Measurements from ENCODE around the gene THRB.

THRB gene

DNA sequence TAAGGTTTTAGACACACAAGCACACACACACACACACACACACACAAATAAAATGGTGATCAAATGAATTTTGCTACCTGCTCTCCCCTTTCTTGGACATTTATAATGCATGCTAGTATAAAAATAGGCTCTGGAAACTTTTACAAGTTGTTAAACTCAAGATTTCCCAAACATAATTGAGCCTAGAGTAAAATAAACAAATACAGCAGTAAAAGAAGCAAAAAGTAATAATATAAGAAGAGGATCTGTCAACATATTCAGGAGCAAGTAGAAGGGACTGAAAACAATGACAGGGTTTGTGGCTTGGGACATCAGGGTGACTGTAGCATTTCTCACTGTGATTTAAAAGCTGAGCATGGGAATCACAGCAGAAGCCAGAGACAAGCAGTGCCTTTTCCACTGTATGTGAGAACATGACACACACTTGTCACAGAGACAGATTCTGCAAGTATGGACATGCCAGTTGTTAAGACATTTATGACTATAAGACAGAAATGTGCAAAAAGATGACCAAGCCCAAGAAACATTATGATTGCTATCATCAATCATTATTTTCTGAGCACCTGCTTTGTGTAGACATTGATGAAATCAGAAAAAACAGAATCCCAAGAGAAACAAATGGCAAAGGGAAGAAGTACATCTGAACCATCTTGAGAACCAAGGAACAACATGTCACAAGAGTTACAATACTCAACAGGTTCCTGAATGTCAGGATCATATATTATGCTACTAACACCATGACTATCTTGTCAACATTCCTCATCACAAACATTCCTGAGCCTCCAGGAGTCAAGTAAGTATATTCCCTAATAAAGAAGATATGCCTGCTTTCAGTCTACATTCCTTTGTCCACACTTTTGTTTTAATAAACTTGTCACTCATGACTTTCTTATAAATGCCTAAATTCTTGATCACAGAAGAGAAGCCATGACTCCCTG lies 7.1 kb downstream of the THRB start:
- DNase-seq = no peak

DNA sequence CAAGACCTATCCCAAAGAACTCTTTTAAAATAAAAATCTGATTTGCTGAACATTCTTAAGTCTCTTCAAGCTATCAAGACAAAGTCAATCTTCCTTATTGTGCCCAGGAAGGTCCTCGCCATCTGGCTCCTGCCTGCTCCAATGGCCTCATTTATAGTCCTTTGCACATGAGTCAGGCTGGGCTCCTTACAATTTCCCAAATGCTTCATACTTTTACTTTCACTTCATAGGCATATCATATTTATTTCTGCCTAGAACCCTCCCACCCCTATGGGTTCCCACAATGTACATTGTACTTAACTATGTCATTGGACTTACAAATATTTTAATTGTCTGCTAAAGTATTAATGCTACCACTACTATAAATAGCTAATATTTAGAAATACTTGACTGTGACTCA lies 9.1 kb downstream of the THRB start:
- peak in 2 of 3 donors; percentile 36 to 64 for DNase-seq

GRCh38 chr3:24483873-24484272 lies 10.8 kb downstream of the THRB start:
- peak; percentile 76 to 85 (median 83) for DNase-seq

GRCh38 chr3:24482096-24482705 lies 12.4 kb downstream of the THRB start:
- DNase-seq = no peak

- no peak for DNase-seq
Measured at GRCh38 chr3:24481193-24481592, 13.5 kb downstream of the THRB start.

DNA sequence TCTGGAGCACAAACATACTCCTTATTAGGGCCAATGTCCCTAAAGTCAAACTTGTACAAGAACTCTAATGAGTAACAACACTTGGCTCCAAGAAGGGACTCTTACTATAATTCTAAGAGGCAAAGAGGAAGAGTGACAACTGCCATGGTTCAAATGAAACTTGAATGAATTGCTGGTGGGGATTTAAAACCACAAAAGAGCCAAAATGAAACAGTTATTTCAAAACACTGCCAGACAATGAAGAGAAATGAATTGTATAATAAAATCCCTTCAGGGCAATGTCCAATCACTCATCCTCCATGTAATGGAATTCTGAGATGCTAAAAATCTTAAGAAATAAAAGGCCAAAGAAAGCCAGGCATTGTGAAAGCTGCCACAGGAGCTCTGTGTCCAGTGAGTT lies 14.2 kb downstream of the THRB start:
- DNase-seq = no peak

DNA sequence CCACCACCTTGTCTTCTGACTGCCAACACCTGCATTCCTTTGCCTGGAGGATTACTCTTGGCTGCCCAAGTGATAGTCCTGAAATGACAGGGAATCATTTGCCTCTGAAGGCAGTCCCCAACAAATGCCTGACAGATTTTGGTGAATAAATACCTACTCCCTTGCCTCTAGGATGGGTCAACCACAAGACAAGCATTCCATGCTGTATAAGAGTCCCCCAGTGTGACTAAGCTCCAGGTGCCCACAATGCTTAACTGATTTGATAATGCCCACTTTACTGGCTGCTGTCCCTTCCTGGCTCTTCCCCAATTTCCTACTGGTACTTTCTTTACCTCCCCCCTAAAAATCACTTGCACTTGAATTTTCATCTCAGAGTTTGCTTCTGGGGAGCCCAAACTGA lies 14.8 kb downstream of the THRB start:
- no peak for DNase-seq

DNA sequence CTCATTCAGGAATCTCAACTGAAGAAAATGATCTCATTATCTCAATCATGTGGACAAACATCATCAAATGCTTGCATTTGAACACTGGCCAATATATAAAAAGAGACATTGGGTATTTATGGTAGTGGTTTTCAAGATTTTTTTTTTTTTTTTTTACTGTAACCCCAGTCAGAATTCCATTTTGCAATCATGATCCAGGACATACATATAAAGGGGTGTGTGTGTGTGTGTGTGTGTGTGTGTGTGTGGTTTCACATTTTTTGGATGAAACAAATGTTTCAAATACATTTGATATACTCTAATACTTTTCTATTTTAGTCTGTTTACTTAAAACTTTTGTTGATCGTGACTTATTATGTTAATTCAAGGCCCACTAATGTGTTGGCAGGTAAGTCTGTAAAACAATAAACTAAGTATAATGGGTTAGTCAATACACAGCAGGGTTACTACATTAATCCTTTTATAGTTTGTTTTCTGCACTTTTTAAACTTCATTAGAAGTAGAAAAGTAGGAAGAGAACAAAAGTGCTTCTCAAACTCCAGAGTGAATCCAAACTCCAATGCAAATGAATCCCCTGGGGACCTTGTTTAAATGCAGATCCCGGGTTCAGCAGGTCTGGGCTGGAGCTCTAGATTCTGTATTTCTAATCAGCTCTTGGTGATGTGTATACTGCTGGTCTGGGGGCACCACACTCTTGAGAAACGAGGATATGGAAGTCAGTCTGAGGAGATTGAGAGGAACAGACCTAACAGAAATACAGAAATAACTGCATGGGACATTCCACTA lies 17.6 kb downstream of the THRB start:
- no peak for DNase-seq

DNA sequence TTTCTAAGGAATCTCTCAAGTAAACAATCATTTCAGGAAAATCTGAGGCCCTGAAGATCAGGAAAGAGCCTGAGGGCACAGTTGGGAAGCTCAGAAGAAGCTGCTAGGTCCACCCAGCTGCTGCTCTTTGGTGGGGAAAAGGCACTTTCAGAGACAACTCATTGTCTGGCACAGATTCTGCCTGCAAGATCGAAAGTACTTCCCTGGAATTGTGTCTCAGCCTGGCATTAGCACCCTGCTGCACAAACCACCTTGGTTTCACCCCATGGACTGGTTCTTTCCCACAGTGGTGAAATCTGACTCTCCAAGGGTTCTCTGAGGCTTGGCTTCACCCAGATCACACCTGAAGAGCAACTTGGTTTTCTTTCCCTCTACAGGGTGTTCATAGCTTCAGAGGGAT lies 18.7 kb downstream of the THRB start:
- no peak for DNase-seq

GRCh38 chr3:24474862-24475261 lies 19.8 kb downstream of the THRB start:
- no peak for DNase-seq

DNA sequence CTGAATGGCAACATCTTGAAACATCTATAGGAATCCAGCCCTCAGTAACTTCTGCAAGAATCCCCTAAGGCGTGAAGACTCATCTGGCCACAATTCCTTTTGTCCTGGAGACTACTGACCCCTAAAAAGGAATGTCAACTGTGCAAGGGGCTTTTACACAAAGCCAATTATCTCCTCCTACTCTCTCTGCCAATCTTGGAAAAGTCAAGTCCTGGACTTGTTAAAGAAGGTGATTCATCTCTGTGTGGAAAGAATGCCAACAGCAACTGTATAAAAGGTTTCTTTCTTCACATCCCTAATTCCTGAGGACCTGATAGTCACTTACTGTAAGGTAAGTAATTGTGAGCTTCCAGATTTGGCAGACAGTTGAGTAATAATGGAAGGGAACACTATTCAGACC lies 22.3 kb downstream of the THRB start:
- DNase-seq = no peak

DNA sequence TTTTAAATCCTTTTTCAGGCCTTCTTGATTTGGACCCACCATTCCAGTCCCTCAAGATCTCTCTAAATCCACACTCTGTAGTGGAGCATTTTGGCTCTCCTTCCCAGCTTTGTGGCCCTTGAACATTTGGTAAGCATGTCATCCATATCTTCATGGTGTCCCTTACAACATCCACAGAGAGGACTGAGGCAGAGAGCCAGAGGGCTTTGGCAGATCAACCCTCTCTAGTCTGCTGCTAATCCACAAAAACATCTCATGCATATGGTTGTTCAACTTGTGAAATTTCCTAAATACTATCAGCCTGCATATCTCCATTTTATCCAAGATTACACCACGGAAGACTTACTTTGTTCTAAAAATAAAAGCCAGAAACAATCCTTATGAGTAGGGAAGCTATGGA lies 23.2 kb downstream of the THRB start:
- no peak for DNase-seq

- DNase-seq = no peak
Measured at GRCh38 chr3:24470277-24470676, 24.4 kb downstream of the THRB start.

- DNase-seq = no peak
Measured at GRCh38 chr3:24464389-24464788, 30.3 kb downstream of the THRB start.

DNA sequence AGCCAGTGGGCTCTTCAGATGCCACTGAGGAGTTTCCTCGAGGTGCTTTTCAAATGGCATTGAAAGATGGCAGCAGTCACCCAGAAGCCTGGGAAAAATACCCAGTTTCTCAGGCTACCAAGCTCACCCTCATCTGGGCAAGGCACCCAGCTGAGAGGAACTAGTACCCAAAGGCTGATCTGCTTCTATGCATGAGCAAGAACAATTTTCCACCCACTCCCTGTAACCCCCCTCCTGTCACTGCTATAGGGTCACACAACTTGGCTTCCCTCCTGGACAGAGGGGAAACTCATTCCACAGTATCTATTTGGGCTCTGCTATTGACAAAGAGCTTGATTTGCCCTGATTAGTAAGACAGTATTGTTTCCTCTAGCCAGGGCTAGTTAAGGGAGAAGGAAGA lies 31.9 kb downstream of the THRB start:
- DNase-seq = no peak

GRCh38 chr3:24460974-24461373 lies 33.7 kb downstream of the THRB start:
- no peak for DNase-seq

DNA sequence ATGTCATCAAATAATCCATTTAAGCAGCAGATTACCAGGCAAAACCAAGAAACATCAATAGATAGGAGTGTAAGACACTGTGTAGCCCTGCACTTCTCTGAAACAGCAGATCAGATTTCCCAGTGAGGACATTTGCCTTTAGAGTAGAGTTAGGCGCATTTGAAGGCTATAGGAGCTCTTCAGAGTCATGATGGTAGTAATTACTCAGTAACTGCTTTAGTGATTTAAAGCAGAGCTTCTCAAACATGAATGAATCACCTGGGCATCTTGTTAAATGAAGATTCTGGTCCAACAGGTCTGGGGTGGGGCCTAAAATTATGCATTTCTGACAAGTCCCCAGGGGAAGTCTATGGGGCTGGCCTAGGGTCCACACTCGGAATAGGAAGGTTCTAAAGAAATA lies 36.9 kb downstream of the THRB start:
- no peak for DNase-seq

DNA sequence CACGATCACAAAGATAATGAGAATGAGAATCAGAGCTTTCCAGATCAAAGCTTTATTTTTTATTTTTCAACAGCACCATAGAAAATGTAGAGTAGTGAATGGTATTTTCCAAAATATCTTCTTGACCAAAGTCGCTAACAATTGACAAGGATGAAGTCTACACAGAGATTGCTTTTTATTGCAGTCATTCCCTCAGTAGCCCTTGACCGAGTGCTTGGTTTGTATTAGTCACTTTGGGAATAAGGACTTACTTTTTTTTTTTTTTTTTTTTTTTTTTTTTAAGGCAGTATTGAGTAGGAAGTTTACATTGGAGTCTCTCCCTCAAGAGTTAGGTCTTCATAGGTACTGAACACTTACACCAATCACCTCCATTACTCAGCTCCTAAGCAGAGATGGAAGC lies 39.8 kb downstream of the THRB start:
- no peak for DNase-seq

GRCh38 chr3:24454393-24454792 lies 40.3 kb downstream of the THRB start:
- no peak for DNase-seq

- peak; percentile 6 to 31 (median 28) for DNase-seq
Measured at GRCh38 chr3:24451461-24452099, 43.1 kb downstream of the THRB start.

DNA sequence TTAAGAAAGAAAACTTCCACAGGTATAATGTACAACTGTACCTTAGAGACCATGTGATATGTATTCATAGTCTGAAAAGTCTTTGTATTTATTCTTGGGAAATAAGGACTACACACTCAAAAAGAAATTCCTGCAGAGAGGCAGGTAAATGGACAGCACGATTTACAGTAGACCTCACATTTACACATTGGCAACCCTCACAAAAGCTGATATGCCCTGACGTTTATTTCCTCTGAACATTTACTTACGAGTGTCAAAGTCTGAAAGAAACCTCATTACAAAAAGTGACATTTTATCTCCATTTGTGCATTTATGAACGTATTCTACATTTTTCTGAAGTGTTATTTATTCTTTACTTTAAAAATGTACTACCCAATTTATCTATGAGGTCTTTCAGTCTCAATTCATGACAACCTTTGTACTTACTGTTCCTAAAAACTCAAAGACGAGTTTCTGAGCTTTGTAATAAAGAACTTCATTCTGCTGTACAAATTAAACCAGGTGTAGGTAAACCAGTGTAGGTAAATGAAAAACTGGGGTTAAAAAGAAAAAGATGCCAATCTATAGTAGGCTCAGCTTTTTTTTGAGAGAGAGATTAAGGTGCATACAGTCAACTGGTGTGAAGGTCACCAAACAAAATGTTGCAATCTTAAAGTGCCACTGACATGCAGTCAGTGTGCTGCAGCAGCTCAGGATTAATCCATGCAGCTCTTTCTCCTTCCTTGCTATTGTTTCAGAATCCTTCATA lies 44.3 kb downstream of the THRB start:
- no peak for DNase-seq

DNA sequence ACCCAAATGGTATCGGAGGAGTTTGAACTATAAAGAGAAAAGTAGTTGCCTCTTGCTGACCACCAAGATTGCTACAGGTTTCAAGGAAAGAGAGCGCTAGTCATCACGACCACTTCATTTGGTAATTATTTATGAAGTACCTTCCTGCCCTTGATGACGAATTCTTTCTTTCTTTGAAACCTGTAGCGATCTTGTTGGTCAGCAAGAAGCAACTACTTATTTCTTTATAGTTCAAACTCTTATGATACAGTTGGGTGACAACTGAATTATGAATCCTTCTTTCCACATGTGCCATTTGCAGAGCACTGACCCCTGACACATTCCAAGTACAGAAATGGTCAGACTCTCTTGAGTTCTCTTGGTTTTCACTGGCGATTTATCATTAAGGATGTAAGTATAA lies 46.8 kb downstream of the THRB start:
- no peak for DNase-seq
